ENCODE data around the gene DUSP8.
A peak's percentile ranks its signal among the peaks of the same experiment; 100 is the strongest.

The DUSP8 gene

DNA sequence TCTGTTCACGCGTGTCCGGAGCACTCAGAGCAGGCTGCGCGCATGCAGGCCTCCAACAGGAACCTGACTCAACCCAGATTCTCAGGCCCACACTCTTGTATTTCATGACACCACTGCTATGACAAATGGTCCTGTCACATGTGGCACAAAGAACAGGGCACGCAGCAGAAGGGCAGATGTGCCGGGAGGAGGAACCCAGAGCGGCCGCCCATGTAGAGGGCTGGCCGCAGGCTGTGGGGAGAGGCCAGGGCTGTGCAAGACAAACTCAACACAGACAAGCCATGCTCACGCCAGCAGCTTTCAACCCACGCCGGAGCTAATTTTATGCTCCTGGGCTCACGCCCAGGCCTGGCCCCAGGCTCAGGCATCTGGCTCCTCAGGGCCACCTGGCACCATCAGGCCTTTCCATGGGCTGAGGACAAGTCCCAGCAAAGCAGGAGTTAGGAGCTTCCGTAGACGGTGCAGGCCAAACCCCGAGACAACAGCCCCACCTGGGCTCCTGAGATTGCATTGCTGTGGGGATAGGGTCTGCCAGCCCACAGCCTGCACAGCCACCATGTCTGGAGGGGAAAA lies 40.0 kb downstream of the DUSP8 start:
- no peak for DNase-seq

GRCh38 chr11:1531449-1532013 lies 40.5 kb downstream of the DUSP8 start:
- DNase-seq: no peak

- DNase-seq: no peak
These were observed 41.2 kb downstream of the DUSP8 start for GRCh38 chr11:1530686-1531448.

- DNase-seq: no peak
These were observed 42.3 kb downstream of the DUSP8 start for GRCh38 chr11:1529774-1530173.

GRCh38 chr11:1529286-1529685 lies 42.8 kb downstream of the DUSP8 start:
- DNase-seq: no peak

- no peak for DNase-seq
These were observed 43.4 kb downstream of the DUSP8 start for GRCh38 chr11:1528710-1529109.

GRCh38 chr11:1526785-1527184 lies 45.3 kb downstream of the DUSP8 start:
- DNase-seq: no peak

DNA sequence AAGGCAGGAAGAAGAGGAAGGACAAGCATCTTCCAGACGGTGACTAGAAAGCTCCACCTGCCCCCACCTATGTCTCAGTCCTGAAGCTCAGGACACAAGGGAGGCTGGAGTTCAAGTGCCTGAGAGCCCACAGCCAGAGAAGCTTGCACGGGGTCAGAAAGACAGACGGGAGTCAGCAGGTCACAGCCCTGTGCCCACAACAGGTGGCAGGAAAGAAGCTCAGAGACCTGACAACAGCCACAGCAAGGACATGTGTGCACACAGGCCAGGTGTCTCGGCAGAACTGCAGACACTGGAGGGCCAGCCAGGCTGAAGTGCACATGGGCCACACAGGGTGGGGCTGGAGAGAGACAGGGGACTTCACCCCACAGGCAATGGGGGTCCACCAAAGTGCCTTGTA lies 48.3 kb downstream of the DUSP8 start:
- DNase-seq: no peak

DNA sequence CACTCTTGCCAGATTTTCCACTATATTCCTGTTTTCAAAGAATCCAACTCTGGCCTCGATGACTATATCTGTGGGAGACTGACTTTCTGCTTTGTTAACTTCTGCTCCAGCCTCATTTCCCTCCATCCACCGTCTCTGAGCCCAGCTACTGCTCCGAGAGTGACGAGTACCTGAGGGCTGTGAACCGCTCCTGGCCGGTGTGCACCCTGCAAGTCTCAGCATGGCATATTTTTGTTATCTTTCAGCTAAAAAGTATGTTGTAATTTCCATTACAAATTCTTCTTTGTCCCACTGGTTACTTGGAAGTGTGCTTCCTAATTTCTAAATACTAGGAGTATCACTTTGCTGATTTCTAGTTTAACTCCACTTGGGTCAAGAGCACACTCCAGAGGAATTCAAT lies 49.0 kb downstream of the DUSP8 start:
- DNase-seq: no peak

DNA sequence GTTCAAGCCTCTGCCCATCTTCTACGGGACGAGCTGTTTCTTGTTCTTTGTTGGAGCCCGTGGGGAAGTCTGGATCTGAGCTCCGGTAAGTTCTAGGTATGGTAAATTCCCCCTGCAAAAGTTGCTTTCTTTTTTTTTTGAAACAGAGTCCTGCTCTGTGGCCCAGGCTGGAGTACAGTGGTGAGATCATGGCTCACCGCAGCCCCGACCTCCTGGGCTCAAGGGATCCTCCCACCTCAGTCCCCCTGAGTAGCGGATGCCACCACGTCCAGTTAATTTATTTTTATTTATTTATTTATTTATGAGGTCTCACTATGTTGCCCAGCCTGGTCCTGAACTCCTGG lies 50.0 kb downstream of the DUSP8 start:
- no peak for DNase-seq

- DNase-seq: no peak
These were observed 50.5 kb downstream of the DUSP8 start for GRCh38 chr11:1521382-1522080.

- DNase-seq: no peak
These were observed 51.3 kb downstream of the DUSP8 start for GRCh38 chr11:1520663-1521267.

GRCh38 chr11:1520209-1520662 lies 51.8 kb downstream of the DUSP8 start:
- DNase-seq: no peak

- DNase-seq: no peak
These were observed 52.8 kb downstream of the DUSP8 start for GRCh38 chr11:1519028-1520010.

GRCh38 chr11:1518301-1518700 lies 53.8 kb downstream of the DUSP8 start:
- DNase-seq: no peak

GRCh38 chr11:1517117-1518005 lies 54.7 kb downstream of the DUSP8 start:
- no peak for DNase-seq

DNA sequence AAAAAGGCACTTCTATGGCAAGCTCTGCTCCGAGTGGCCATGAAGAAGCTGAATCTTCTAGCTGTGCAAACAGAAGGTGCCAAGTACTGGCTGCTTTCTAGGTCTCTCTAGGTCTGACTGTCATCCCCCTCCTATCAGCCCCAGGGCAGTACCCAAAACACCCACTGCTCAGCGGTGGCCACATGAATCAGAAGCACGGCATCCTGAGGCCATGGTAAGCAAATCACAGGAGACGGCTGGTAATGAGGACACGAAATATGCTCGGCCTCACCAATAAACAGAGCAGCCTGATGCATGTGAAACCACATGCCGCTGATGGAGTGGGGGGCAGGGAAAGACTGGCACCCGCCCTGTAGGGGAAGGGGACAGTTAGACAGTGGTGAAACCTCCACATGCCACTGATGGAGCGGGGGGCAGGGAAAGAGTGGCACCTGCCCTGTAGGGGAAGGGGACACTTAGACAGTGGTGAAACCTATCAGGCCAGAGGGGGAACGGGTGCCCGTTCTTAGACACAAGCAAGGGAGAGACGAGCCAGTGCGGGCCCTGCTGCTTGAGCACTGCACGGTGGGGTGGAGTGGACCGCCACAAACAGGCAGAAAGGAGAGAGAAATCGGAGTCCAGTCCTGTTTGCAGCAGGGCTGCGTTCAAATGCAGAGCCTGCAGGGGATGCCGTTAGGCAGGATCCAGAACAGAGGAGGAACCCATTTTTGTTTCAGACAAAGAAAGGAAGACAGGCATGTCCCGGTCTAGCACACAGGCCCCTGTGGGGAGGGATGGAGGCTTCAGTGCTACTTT lies 55.6 kb downstream of the DUSP8 start:
- no peak for DNase-seq

- DNase-seq: peak; percentile 51
These were observed 56.7 kb downstream of the DUSP8 start for GRCh38 chr11:1515082-1516060.
